Mesendoderm (in vitro differentiated cells): ENCODE data around the gene CMIP.

Experiments used
- DNase-seq: peaks from one replicate; pipeline ENCODE4 v3.0.0; 2013
- H2AK5ac ChIP-seq: 2 replicates; pipeline ENCODE4 v1.6.1; 2013; ENCODE audit warnings: low read length, inconsistent platforms
- H2BK120ac ChIP-seq: 2 replicates; pipeline ENCODE4 v1.6.1; 2013; ENCODE audit warnings: low read depth, mild to moderate bottlenecking, low read length, moderate library complexity, mixed read lengths
- H2BK15ac ChIP-seq: replicated peaks from 2 replicates; pipeline ENCODE4 v1.6.1; 2013; ENCODE audit warnings: low read depth, mild to moderate bottlenecking, moderate library complexity
- H2BK5ac ChIP-seq: 2 replicates; pipeline ENCODE4 v1.6.1; 2013; ENCODE audit warnings: low read length, inconsistent platforms
- H3K18ac ChIP-seq: 2 replicates; pipeline ENCODE4 v1.6.1; 2013; ENCODE audit warnings: mild to moderate bottlenecking, low read length, mixed read lengths
- H3K23ac ChIP-seq: one replicate; pipeline ENCODE4 v1.6.1; 2013; ENCODE audit warnings: low read length
- H3K27ac ChIP-seq: 2 replicates; pipeline ENCODE4 v1.5.1; 2013; ENCODE audit warnings: low read depth, mild to moderate bottlenecking, inconsistent platforms, low read length, moderate library complexity
- H3K27me3 ChIP-seq: 2 replicates; pipeline ENCODE4 v1.6.1; 2013; ENCODE audit warnings: low read length, control low read depth, mild to moderate bottlenecking, inconsistent platforms; ENCODE audit not compliant: insufficient read depth, poor library complexity
- H3K36me3 ChIP-seq: 2 replicates; pipeline ENCODE4 v1.6.1; 2013; ENCODE audit warnings: low read length, inconsistent platforms; ENCODE audit not compliant: control insufficient read depth, insufficient read depth
- H3K4ac ChIP-seq: one replicate; pipeline ENCODE4 v1.6.1; 2013; ENCODE audit warnings: low read depth, mild to moderate bottlenecking, low read length, moderate library complexity
- H3K4me1 ChIP-seq: 2 replicates; pipeline ENCODE4 v1.6.1; 2013; ENCODE audit warnings: low read depth, low read length, inconsistent platforms; ENCODE audit not compliant: control insufficient read depth
- H3K4me2 ChIP-seq: 2 replicates; pipeline ENCODE4 v1.6.1; 2013; ENCODE audit warnings: low read length
- H3K4me3 ChIP-seq: 2 replicates; pipeline ENCODE4 v1.5.1; 2013; ENCODE audit warnings: mild to moderate bottlenecking, low read length
- H3K56ac ChIP-seq: one replicate; pipeline ENCODE4 v1.6.1; 2013; ENCODE audit warnings: low read length
- H3K79me1 ChIP-seq: 2 replicates; pipeline ENCODE4 v1.6.1; 2013; ENCODE audit warnings: low read length, inconsistent platforms
- H3K79me2 ChIP-seq: 2 replicates; pipeline ENCODE4 v1.6.1; 2013; ENCODE audit warnings: mild to moderate bottlenecking, low read length; ENCODE audit not compliant: control insufficient read depth, insufficient read depth
- H3K9ac ChIP-seq: 2 replicates; pipeline ENCODE4 v1.6.1; 2013; ENCODE audit warnings: low read length, inconsistent platforms
- H4K5ac ChIP-seq: one replicate; pipeline ENCODE4 v1.6.1; 2013; ENCODE audit warnings: low read length
- H4K8ac ChIP-seq: one replicate; pipeline ENCODE4 v1.6.1; 2013; ENCODE audit warnings: low read depth, mild to moderate bottlenecking, control low read depth, low read length, moderate library complexity
- WGBS: extraction: QIAGEN DNeasy Blood & Tissue Kit; methylation state at CpG from one replicate; pipeline ENCODE4 v1.1.7; 2013; ENCODE audit warnings: low lambda C conversion rate, missing lambda C conversion rate; ENCODE audit not compliant: insufficient coverage; ENCODE audit errors: extremely low coverage; 5-methylcytosine and 5-hydroxymethylcytosine counted together

The CMIP gene

DNA sequence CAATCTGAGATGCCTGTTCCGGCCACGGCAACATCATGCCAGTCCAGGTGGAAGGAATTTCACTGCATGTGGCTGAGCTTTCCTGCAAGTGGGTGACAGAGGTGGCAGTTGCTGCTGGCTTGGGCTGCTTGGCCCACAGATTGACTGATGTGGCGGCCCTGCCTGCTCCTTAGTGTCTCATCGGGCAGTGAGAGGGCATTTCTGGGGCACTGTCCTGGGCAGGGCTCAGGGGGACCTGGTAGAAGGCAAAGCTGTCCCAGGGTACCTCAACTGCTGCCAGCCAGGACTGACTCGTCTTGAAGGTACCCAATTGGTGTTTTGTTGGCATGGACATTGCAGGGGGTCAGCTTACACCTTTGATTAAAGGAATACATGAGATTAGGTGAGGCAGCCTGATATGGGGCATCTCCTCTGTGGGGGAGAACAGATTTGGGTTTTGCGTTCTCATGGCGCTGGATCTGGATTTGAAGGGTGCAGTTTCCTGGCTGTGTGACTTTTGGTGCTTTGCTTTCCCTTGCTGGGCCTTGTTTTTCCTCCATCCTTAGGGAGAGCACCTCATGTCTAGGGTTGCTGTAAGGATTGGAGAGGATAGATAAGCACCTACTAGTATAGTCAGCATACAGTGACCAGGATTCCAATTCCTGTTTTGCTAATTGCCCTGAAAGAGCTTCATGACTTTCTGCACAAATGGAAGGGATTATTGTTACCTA, 5.4 kb downstream of the CMIP start:
- no peak overlapping the region for H3K56ac ChIP-seq
- H3K4me1 ChIP-seq = peaks cover 21% of the 10 kb centered on the region
- no peaks in the 10 kb centered on the region for H3K27me3 ChIP-seq
- H3K4me2 ChIP-seq = no peak overlapping the region
- no peak overlapping the region for H3K27ac ChIP-seq
- no peak overlapping the region for H3K18ac ChIP-seq
- H4K8ac ChIP-seq = no peak overlapping the region
- no peak for DNase-seq
- H4K5ac ChIP-seq = no peak overlapping the region
- H2BK15ac ChIP-seq = no peak overlapping the region
- H3K9ac ChIP-seq = no peak overlapping the region
- no peak overlapping the region for H2AK5ac ChIP-seq
- WGBS = no CpG with 5 or more reads among the region's 7 CpGs
- no peak overlapping the region for H3K4me3 ChIP-seq
- no peaks in the 10 kb centered on the region for H3K36me3 ChIP-seq
- no peak overlapping the region for H2BK5ac ChIP-seq
- H3K79me2 ChIP-seq = peaks cover 94% of the 10 kb centered on the region
- no peak overlapping the region for H2BK120ac ChIP-seq
- H3K79me1 ChIP-seq = peaks cover 59% of the 10 kb centered on the region
- H3K4ac ChIP-seq = no peak overlapping the region
- no peak overlapping the region for H3K23ac ChIP-seq

DNA sequence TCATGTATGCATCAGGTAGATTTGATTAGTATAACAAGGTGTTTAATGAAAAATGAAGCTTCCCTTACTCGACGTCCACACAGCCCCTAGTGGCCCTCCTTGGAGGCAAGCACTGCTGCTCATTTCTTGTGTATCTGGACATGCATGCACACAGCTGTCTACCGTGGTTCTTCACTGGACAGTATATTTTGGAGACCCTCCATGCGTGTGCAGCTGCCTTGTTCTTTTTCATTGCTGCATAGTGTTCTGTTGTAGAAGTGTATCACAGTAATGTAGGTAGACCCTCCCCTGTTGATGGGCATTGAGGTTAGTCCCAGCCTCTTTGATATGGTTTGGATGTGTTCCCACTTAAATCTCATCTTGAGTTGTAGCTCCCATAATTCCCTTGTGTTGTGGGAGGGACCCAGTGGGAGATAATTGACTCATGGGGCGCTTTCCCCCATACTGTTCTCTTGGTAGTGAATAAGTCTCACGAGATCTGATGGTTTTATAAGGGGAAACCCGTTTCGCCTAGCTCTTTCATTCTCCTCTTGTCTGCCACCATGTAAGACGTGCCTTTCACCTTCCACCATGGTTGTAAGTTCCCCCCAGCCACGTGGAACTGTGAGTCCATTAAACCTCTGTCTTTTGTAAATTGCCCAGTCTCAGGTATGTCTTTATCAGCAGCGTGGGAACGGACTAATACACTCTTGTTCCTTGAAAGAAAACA, 6.3 kb downstream of the CMIP start:
- no peak overlapping the region for H2BK15ac ChIP-seq
- whole genome bisulfite sequencing = no CpG with 5 or more reads among the region's 12 CpGs
- no peak overlapping the region for H2AK5ac ChIP-seq
- no peak overlapping the region for H3K4me2 ChIP-seq
- no peak overlapping the region for H3K4me3 ChIP-seq
- H3K56ac ChIP-seq = no peak overlapping the region
- H3K27ac ChIP-seq = no peak overlapping the region
- peaks cover 67% of the 10 kb centered on the region for H3K79me1 ChIP-seq
- H3K36me3 ChIP-seq = no peaks in the 10 kb centered on the region
- H3K9ac ChIP-seq = no peak overlapping the region
- H3K79me2 ChIP-seq = peaks cover 96% of the 10 kb centered on the region
- H2BK120ac ChIP-seq = no peak overlapping the region
- no peak for DNase-seq
- H3K27me3 ChIP-seq = no peaks in the 10 kb centered on the region
- H3K4me1 ChIP-seq = peaks cover 23% of the 10 kb centered on the region
- H2BK5ac ChIP-seq = no peak overlapping the region
- no peak overlapping the region for H4K5ac ChIP-seq
- no peak overlapping the region for H3K4ac ChIP-seq
- H3K18ac ChIP-seq = no peak overlapping the region
- H4K8ac ChIP-seq = no peak overlapping the region
- H3K23ac ChIP-seq = no peak overlapping the region

DNA sequence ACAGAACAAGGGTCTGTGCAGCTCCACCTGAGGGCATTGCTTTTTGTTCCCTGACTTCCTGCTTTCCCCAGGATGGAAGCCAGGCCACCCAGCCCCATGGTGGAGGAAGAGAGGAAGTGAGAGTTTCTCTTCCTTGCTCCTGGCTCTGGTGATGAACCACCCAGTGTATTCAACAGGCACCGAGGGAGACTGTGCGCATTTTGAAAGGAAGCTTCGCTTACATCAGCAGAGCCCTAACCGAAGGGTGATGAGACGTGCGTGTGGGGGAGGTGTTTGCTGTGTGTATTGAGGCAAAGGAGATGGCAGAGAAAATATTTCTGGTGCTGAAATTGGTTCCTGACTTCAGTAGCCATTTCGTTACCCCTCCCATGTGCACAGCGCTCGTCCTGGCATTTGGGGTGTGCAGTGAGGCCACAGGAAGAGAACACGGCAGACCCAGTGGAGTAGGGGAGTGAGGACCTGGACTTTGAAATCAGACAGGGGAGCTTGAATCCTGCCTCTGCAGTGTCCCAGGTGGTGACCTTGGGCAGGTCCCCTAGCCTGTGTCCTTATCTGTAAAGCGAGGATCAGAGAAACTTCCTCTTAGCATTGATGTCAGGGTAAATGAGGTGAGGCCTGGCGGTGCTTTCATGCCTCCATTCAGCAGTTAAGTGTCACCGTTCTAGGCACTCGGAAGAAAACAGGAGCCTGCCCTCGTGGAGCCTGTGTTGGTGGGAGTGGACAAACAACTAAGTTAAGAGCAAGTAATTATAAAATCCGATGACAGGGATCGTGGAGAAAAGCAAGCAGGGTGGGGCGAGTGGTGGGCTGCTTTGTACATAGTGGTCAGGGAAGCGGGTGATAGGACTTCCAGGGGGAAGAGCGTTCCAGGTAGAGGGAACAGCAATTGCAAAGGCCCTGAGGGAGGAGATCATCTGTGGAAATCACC, 7.4 kb downstream of the CMIP start:
- no peak overlapping the region for H4K8ac ChIP-seq
- no peak overlapping the region for H3K18ac ChIP-seq
- peak overlapping the region; percentile 33 for H3K9ac ChIP-seq
- no peak overlapping the region for H2BK15ac ChIP-seq
- H3K27ac ChIP-seq = peak overlapping the region; percentile 25
- no peak overlapping the region for H3K4me2 ChIP-seq
- H2BK120ac ChIP-seq = no peak overlapping the region
- H3K56ac ChIP-seq = peak overlapping the region; percentile 70
- H3K4me3 ChIP-seq = no peak overlapping the region
- H3K4me1 ChIP-seq = peaks cover 21% of the 10 kb centered on the region
- no peak overlapping the region for H3K23ac ChIP-seq
- H2AK5ac ChIP-seq = peak overlapping the region; percentile 10
- H3K36me3 ChIP-seq = no peaks in the 10 kb centered on the region
- no peak overlapping the region for H3K4ac ChIP-seq
- H3K79me1 ChIP-seq = peaks cover 71% of the 10 kb centered on the region
- H3K79me2 ChIP-seq = peaks cover 95% of the 10 kb centered on the region
- H2BK5ac ChIP-seq = no peak overlapping the region
- H4K5ac ChIP-seq = no peak overlapping the region
- no peaks in the 10 kb centered on the region for H3K27me3 ChIP-seq
- peak; percentile 65 for DNase-seq
- WGBS = no CpG with 5 or more reads among the region's 20 CpGs

DNA sequence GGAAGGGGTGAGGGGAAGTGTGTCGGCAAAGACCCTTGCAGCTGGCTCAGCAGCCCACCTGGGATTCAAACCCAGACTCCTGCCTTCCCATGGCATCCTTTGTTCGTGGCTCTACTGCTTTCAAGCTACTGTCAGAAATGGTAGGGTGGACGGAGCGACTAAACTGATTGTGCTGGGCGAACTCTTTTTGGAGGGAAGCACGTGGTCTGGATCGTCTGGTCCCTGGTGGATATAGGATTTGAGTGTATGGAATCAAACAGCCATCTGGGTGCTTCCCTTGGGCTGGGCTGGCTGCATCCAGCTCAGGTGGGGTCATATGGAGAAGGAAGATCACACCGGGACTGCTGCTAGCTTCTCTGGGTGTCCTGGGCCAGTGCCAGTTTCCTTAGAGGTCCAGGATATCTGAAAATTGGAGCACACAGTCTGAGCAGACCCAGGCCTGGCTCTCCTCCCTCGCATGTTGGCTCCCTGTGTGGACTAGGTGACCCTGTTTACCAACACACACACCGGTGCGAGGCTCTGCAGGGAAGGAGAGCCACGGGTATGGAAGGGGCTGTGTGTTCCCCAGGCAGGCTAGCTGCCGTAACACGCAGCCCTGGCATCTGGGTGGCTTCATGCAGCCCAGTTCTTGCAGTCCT, 8.6 kb downstream of the CMIP start:
- H3K23ac ChIP-seq = no peak overlapping the region
- H4K5ac ChIP-seq = no peak overlapping the region
- peaks cover 17% of the 10 kb centered on the region for H3K4me1 ChIP-seq
- H2BK120ac ChIP-seq = no peak overlapping the region
- no peak overlapping the region for H3K18ac ChIP-seq
- peaks cover 91% of the 10 kb centered on the region for H3K79me2 ChIP-seq
- no peak for DNase-seq
- H3K56ac ChIP-seq = peak overlapping the region; percentile 11
- no CpG with 5 or more reads among the region's 14 CpGs for whole genome bisulfite sequencing
- H3K9ac ChIP-seq = no peak overlapping the region
- no peak overlapping the region for H3K4me2 ChIP-seq
- no peaks in the 10 kb centered on the region for H3K27me3 ChIP-seq
- H3K36me3 ChIP-seq = no peaks in the 10 kb centered on the region
- no peak overlapping the region for H4K8ac ChIP-seq
- H3K79me1 ChIP-seq = peaks cover 69% of the 10 kb centered on the region
- H2AK5ac ChIP-seq = no peak overlapping the region
- H3K27ac ChIP-seq = no peak overlapping the region
- H3K4ac ChIP-seq = no peak overlapping the region
- H2BK15ac ChIP-seq = no peak overlapping the region
- H2BK5ac ChIP-seq = no peak overlapping the region
- no peak overlapping the region for H3K4me3 ChIP-seq

DNA sequence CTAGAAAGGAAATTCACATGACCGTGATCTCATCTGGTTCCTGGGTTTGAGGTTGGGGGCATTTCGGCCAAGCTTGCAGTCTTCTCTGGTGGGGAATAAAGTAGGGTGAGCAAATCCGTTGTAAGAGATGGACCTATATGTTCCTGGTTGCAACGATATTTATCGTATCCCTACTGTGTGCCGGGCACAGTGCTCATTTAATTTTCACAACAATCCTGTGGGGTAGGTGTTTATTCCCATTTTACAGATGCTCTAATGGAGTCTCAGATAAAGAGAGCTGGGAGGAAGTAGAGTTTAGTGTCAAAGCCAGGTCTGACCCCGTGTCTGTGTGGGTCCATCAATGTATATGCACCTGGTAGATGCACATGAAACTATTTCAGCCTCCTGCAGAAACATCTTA, 9.4 kb downstream of the CMIP start:
- H2BK120ac ChIP-seq = no peak overlapping the region
- peak overlapping the region; percentile 25 for H3K23ac ChIP-seq
- H3K18ac ChIP-seq = no peak overlapping the region
- H4K5ac ChIP-seq = no peak overlapping the region
- H3K27me3 ChIP-seq = no peaks in the 10 kb centered on the region
- H2AK5ac ChIP-seq = no peak overlapping the region
- no peak overlapping the region for H3K4ac ChIP-seq
- H2BK15ac ChIP-seq = no peak overlapping the region
- H3K4me3 ChIP-seq = no peak overlapping the region
- peaks cover 64% of the 10 kb centered on the region for H3K79me1 ChIP-seq
- H3K36me3 ChIP-seq = no peaks in the 10 kb centered on the region
- no peak overlapping the region for H3K4me2 ChIP-seq
- H3K56ac ChIP-seq = peak overlapping the region; percentile 11
- no peak overlapping the region for H3K27ac ChIP-seq
- no peak overlapping the region for H2BK5ac ChIP-seq
- H3K4me1 ChIP-seq = peaks cover 12% of the 10 kb centered on the region
- no CpG with 5 or more reads among the region's 7 CpGs for WGBS
- peaks cover 90% of the 10 kb centered on the region for H3K79me2 ChIP-seq
- DNase-seq = no peak
- H3K9ac ChIP-seq = no peak overlapping the region
- H4K8ac ChIP-seq = no peak overlapping the region
